Coronary artery (tissue), 2 donors: ENCODE results near the gene NCBP3.
"Not testable (repeated sequence)": the region's sequence is repeated elsewhere in the genome, so short reads cannot be mapped to it uniquely, and the experiment has no call there.

Experiments used
- DNase-seq: peaks from one replicate; pipeline ENCODE4 v3.0.0-alpha.2; 2017; ENCODE audit warnings: low spot score
- H3K27ac ChIP-seq, 2 donors: fragments of 200-600 bp; sonication (generic); one replicate each; pipeline ENCODE4 v1.5.1; 2016 to 2019
- H3K4me3 ChIP-seq: fragments of 200-600 bp; sonication (generic); 2 replicates; pipeline ENCODE4 v1.5.1; 2016; ENCODE audit warnings: mild to moderate bottlenecking, moderate library complexity
- CTCF ChIP-seq: fragments of 200-600 bp; sonication (generic); IDR thresholded peaks from one replicate; pipeline ENCODE4 v1.5.1; 2019; ENCODE audit warnings: antibody characterized with exemption

The NCBP3 gene

GRCh38 chr17:3860939-3861700, 15.1 kb upstream of the NCBP3 start:
- no peak for TF ChIP-seq CTCF
- no peak overlapping the region for H3K4me3 ChIP-seq
- no peak for DNase-seq
- no peak overlapping the region for H3K27ac ChIP-seq

GRCh38 chr17:3859940-3860339, 13.9 kb upstream of the NCBP3 start:
- DNase-seq: no peak
- no peak overlapping the region for H3K4me3 ChIP-seq
- H3K27ac ChIP-seq: no peak overlapping the region
- no peak for TF ChIP-seq CTCF

GRCh38 chr17:3857261-3858105, 11.4 kb upstream of the NCBP3 start:
- no peak overlapping the region for H3K4me3 ChIP-seq
- H3K27ac ChIP-seq: no peak overlapping the region
- DNase-seq: no peak
- no peak for TF ChIP-seq CTCF

GRCh38 chr17:3854204-3854603, 8.2 kb upstream of the NCBP3 start:
- H3K4me3 ChIP-seq, DNase-seq, H3K27ac ChIP-seq: not testable (repeated sequence)

GRCh38 chr17:3852561-3852960, 6.5 kb upstream of the NCBP3 start:
- no peak overlapping the region for H3K27ac ChIP-seq
- no peak for TF ChIP-seq CTCF
- DNase-seq: no peak
- H3K4me3 ChIP-seq: no peak overlapping the region

- no peak for TF ChIP-seq CTCF
Observed at GRCh38 chr17:3851461-3852100, 5.5 kb upstream of the NCBP3 start.

GRCh38 chr17:3848229-3848835, 2.3 kb upstream of the NCBP3 start:
- Histone ChIP-seq H3K4me3 (no peak overlapping the region), H3K27ac (no peak overlapping the region)
- no peak for DNase-seq
- TF ChIP-seq CTCF: no peak

More at GRCh38 chr17:3851461-3852100, 5.5 kb upstream of the NCBP3 start:
- no peak for DNase-seq
- no peak overlapping the region for H3K4me3 ChIP-seq
- H3K27ac ChIP-seq: no peak overlapping the region
